NCI-H2196 treated with DMSO at 0.1 percent for 48 hours (cell line): ENCODE measurements around the gene NAXD.
A peak's percentile ranks its signal among the peaks of the same experiment; 100 is the strongest.
"Not testable (repeated sequence)": the region's sequence is repeated elsewhere in the genome, so short reads cannot be mapped to it uniquely, and the experiment has no call there.

Experiments used
- DNase-seq: peaks from one replicate; lab custom pipeline; 2025; ENCODE audit not compliant: unreplicated experiment; lab: John Stamatoyannopoulos, UW

NAXD gene

GRCh38 chr13:110643324-110643723 lies 28.0 kb downstream of the NAXD start:
- no peak for DNase-seq

GRCh38 chr13:110643768-110644421 lies 28.6 kb downstream of the NAXD start:
- DNase-seq = no peak

- peak; percentile 56 for DNase-seq
Observed at GRCh38 chr13:110644892-110645521, 29.7 kb downstream of the NAXD start.

GRCh38 chr13:110645750-110646149 lies 30.4 kb downstream of the NAXD start:
- DNase-seq = no peak

GRCh38 chr13:110646442-110647364 lies 31.4 kb downstream of the NAXD start:
- no peak for DNase-seq

GRCh38 chr13:110647365-110647737 lies 32.0 kb downstream of the NAXD start:
- DNase-seq = no peak

- no peak for DNase-seq
Observed at GRCh38 chr13:110648146-110648819, 32.9 kb downstream of the NAXD start.

- no peak for DNase-seq
Observed at GRCh38 chr13:110648848-110649421, 33.6 kb downstream of the NAXD start.

GRCh38 chr13:110649551-110649950 lies 34.2 kb downstream of the NAXD start:
- no peak for DNase-seq

GRCh38 chr13:110650436-110650835 lies 35.1 kb downstream of the NAXD start:
- DNase-seq = no peak

GRCh38 chr13:110651271-110651670 lies 35.9 kb downstream of the NAXD start:
- DNase-seq = no peak

- DNase-seq = no peak
Observed at GRCh38 chr13:110651726-110652230, 36.4 kb downstream of the NAXD start.

- no peak for DNase-seq
Observed at GRCh38 chr13:110652231-110652730, 36.9 kb downstream of the NAXD start.

GRCh38 chr13:110652764-110653163 lies 37.4 kb downstream of the NAXD start:
- DNase-seq = no peak

GRCh38 chr13:110653271-110653670 lies 37.9 kb downstream of the NAXD start:
- no peak for DNase-seq

GRCh38 chr13:110653851-110654250 lies 38.5 kb downstream of the NAXD start:
- no peak for DNase-seq

GRCh38 chr13:110657196-110657595 lies 41.9 kb downstream of the NAXD start:
- DNase-seq = no peak

GRCh38 chr13:110658218-110658911 lies 43.0 kb downstream of the NAXD start:
- DNase-seq = not testable (repeated sequence)

GRCh38 chr13:110661256-110661655 lies 45.9 kb downstream of the NAXD start:
- DNase-seq = no peak

GRCh38 chr13:110662091-110662490 lies 46.7 kb downstream of the NAXD start:
- no peak for DNase-seq
